Activated naive CD4-positive, alpha-beta T cell treated with anti-CD3 and anti-CD28 coated beads for 36 hours (primary cell): ENCODE data around the gene BOLL. TPM values are rescaled to one million over a fixed set of nuclear protein-coding genes. Genes with fewer than 3 reads are reported as not detected.
A peak's percentile ranks its signal among the peaks of the same experiment; 100 is the strongest.
"Not testable (repeated sequence)": the region's sequence is repeated elsewhere in the genome, so short reads cannot be mapped to it uniquely, and the experiment has no call there.

Experiments
- CTCF ChIA-PET: fragments of 350-600 bp; sonication (Branson Sonifier 250); formaldehyde crosslinking; loops from one replicate; lab custom pipeline; 2021; ENCODE audit warnings: antibody characterized with exemption; lab: Charles Lee
- DNase-seq: peaks from one replicate; pipeline ENCODE4 v3.0.0-alpha.2; 2020
- H3K27ac Mint-ChIP-seq: one replicate; pipeline ENCODE4 v1.8.0; 2021; ENCODE audit warnings: mild to moderate bottlenecking, mixed read lengths
- H3K27me3 Mint-ChIP-seq: one replicate; pipeline ENCODE4 v1.8.0; 2021; ENCODE audit warnings: low read depth, mixed read lengths
- H3K36me3 Mint-ChIP-seq: one replicate; pipeline ENCODE4 v1.8.0; 2021; ENCODE audit warnings: low read depth, mixed read lengths
- H3K4me1 Mint-ChIP-seq: one replicate; pipeline ENCODE4 v1.8.0; 2021; ENCODE audit warnings: low read depth, mixed read lengths
- H3K4me3 Mint-ChIP-seq: one replicate; pipeline ENCODE4 v1.8.0; 2021; ENCODE audit warnings: mild to moderate bottlenecking, moderate library complexity, mixed read lengths
- H3K9me3 Mint-ChIP-seq: one replicate; pipeline ENCODE4 v1.8.0; 2021; ENCODE audit warnings: mixed read lengths
- intact Hi-C: fragments of 100-400 bp; cut with micrococcal nuclease; formaldehyde crosslinking; loops from one replicate; pipeline ENCODE4 v1.15.1; 2023
- total RNA-seq, 2 experiments: library from RNA; stranded (reverse); gene quantifications; one replicate each; pipeline ENCODE4 v1.2.3, GENCODE V29; 2021

Gene BOLL, protein sequence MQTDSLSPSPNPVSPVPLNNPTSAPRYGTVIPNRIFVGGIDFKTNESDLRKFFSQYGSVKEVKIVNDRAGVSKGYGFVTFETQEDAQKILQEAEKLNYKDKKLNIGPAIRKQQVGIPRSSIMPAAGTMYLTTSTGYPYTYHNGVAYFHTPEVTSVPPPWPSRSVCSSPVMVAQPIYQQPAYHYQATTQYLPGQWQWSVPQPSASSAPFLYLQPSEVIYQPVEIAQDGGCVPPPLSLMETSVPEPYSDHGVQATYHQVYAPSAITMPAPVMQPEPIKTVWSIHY
- total RNA-seq, result under 1 TPM in 1 of 2 experiments, not detected in 1; 0.12 TPM

- CTCF ChIA-PET, result interaction anchor here (0.9 kb wide), 1 partner anchor 338 kb away, joined by 3 read pairs; no protein-coding TSS in a partner anchor
- no peak for DNase-seq
Measured at GRCh38 chr2:197784956-197785941, at the start of gene BOLL. Gene BOLL, minus strand, starts transcription at chr2:197785319. Its CDS starts 3,469 bp downstream, at chr2:197781850.

DNA sequence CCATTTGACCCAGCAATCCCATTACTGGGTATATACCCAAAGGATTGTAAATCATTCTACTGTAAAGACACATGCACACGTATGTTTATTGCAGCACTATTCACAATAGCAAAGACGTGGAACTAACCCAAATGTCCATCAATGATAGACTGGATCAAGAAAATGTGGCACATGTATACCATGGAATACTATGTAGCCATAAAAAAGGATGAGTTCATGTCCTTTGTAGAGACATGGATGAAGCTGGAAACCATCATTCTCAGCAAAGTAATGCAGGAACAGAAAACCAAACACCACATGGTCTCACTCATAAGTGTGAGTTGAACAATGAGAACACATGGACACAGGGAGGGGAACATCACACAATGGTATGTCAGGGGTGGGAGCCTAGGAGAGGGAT lies 49.7 kb upstream of the BOLL start:
- H3K36me3 Mint-ChIP-seq, CTCF ChIA-PET, H3K27me3 Mint-ChIP-seq, H3K27ac Mint-ChIP-seq, H3K4me3 Mint-ChIP-seq, DNase-seq, intact Hi-C loops: not testable (repeated sequence)
- peaks cover 29% of the 10 kb centered on the region for H3K9me3 Mint-ChIP-seq
- H3K4me1 Mint-ChIP-seq, result peaks cover 28% of the 10 kb centered on the region

More at GRCh38 chr2:197784956-197785941, at the start of gene BOLL:
- H3K27me3 Mint-ChIP-seq, result peaks cover 9% of the 10 kb centered on the region
- no peaks in the 10 kb centered on the region for H3K9me3 Mint-ChIP-seq
- H3K27ac Mint-ChIP-seq, result no peak within 1 kb of the TSS
- H3K4me1 Mint-ChIP-seq, result peaks cover 2% of the 10 kb centered on the region
- no peaks in the 10 kb centered on the region for H3K36me3 Mint-ChIP-seq
- intact Hi-C loops, result no loop called here
- H3K4me3 Mint-ChIP-seq, result peak within 1 kb of the TSS; percentile 67

GRCh38 chr2:197828464-197829135 lies 43.5 kb upstream of the BOLL start:
- Mint-ChIP-seq H3K27me3 (no peaks in the 10 kb centered on the region), H3K4me3 (no peak overlapping the region), H3K27ac (no peak overlapping the region), H3K9me3 (peaks cover 19% of the 10 kb centered on the region), H3K36me3 (peaks cover 2% of the 10 kb centered on the region), H3K4me1 (peaks cover 6% of the 10 kb centered on the region)
- DNase-seq, result no peak
- CTCF ChIA-PET, result interaction anchor here (1.1 kb wide), 2 partner anchors 9 to 16 kb away, joined by 3 to 4 read pairs; no protein-coding TSS in a partner anchor
- intact Hi-C loops, result no loop called here

DNA sequence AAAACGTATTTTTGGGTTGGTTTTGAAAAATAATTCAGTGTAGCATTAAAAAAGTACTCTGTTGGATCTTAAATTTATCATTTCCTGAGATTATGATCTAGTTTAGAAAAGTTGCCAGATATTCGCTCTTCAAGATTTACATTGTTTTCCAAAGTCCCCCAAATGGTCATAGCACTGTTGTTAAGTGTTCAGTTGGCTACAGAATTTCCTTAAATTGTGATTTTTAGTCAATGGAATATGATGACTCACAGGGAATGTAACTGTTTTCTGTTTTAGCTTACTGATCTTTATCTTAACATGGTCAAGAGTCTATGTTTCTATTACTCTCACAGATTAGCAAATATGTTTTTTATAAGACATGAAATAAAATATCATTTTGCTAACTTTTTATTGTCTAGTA lies 42.5 kb upstream of the BOLL start:
- Mint-ChIP-seq H3K27me3 (no peaks in the 10 kb centered on the region), H3K4me3 (no peak overlapping the region), H3K36me3 (peaks cover under 1% of the 10 kb centered on the region), H3K4me1 (peaks cover 10% of the 10 kb centered on the region), H3K27ac (no peak overlapping the region), H3K9me3 (peaks cover 16% of the 10 kb centered on the region)
- CTCF ChIA-PET, result no interaction called here
- no peak for DNase-seq
- intact Hi-C loops, result no loop called here

- CTCF ChIA-PET, result no interaction called here
- Mint-ChIP-seq H3K36me3 (peaks cover 2% of the 10 kb centered on the region), H3K9me3 (no peaks in the 10 kb centered on the region), H3K27ac (no peak overlapping the region), H3K27me3 (no peaks in the 10 kb centered on the region), H3K4me1 (peaks cover 46% of the 10 kb centered on the region), H3K4me3 (no peak overlapping the region)
- DNase-seq, result no peak
- intact Hi-C loops, result no loop called here
Measured at GRCh38 chr2:197822333-197822732, 37.2 kb upstream of the BOLL start.

- no peaks in the 10 kb centered on the region for H3K9me3 Mint-ChIP-seq
- H3K4me3 Mint-ChIP-seq, result no peak overlapping the region
- CTCF ChIA-PET, result interaction anchor here (0.6 kb wide), 1 partner anchor 18 kb away, joined by 5 read pairs; no protein-coding TSS in a partner anchor
- intact Hi-C loops, result no loop called here
- no peak for DNase-seq
- H3K36me3 Mint-ChIP-seq, result peaks cover 2% of the 10 kb centered on the region
- H3K27me3 Mint-ChIP-seq, result no peaks in the 10 kb centered on the region
- H3K4me1 Mint-ChIP-seq, result peaks cover 47% of the 10 kb centered on the region
- no peak overlapping the region for H3K27ac Mint-ChIP-seq
Measured at GRCh38 chr2:197821550-197822289, 36.6 kb upstream of the BOLL start.

DNA sequence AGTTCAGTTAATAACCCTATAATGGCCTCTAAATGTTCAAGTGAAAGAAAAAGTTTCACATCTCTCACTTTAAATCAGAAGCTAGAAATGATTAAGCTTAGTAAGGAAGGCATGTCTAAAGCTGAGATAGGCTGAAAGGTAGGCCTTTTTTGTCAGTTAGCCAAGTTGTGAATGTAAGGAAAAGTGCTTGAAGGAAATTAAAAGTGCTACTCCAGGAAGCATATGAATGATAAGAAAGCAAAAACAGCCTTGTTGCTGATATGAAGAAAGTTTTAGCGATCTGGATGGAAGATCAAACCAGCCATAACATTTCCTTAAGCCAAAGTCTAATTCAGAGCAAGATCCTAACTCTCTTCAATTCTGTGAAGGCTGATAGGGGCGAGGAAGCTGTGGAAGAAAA lies 29.4 kb upstream of the BOLL start:
- CTCF ChIA-PET, result interaction anchor here (0.6 to 2.4 kb wide), 7 partner anchors 24 to 312 kb away, joined by 3 to 11 read pairs (median 3); no protein-coding TSS in a partner anchor
- Mint-ChIP-seq H3K27ac (peak overlapping the region; percentile 38), H3K27me3 (no peaks in the 10 kb centered on the region), H3K4me1 (peaks cover 56% of the 10 kb centered on the region), H3K36me3 (peaks cover 2% of the 10 kb centered on the region), H3K9me3 (no peaks in the 10 kb centered on the region), H3K4me3 (peak overlapping the region; percentile 55)
- no peak for DNase-seq
- intact Hi-C loops, result loop anchor here (1.0 kb wide), 1 partner anchor 24 kb away; no protein-coding TSS in a partner anchor

DNA sequence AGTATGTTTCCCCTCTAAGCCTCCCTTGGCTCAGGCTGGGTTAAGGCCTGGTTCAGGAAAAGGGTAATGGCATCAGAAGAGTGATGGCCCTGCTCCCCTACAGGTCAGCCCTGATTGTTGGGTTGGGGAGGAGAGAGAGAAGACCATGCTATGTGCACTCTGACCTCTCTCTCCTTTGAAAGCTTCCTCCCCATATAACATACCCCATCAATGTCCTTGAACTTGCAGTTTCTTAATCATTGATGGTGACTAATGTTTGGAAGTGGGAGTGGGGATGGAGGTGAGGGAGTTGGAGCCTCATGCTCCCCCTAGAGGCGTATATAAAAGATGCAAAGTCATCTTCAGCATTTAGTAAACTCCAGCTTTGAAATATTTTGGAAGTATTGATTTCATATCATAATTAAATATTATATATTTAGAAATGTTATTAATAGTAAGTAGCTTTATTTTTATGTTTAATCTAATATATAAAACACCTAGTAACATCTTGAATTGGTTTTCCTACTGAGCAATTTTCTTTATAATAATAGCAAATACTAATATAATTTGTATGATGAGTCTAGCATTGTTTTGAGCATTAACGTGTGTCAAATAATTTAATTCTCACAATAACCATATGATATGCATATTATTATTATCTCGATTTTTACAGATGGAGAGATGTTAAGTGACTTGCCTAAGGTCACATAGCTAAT lies 28.1 kb upstream of the BOLL start:
- H3K9me3 Mint-ChIP-seq, result no peaks in the 10 kb centered on the region
- H3K4me1 Mint-ChIP-seq, result peaks cover 57% of the 10 kb centered on the region
- H3K27ac Mint-ChIP-seq, result no peak overlapping the region
- CTCF ChIA-PET, result interaction anchor here (0.6 to 3.9 kb wide), 21 partner anchors 8 to 561 kb away, joined by 3 to 19 read pairs (median 4); no protein-coding TSS in a partner anchor
- H3K4me3 Mint-ChIP-seq, result no peak overlapping the region
- no peaks in the 10 kb centered on the region for H3K27me3 Mint-ChIP-seq
- intact Hi-C loops, result loop anchor here (1.0 kb wide), 1 partner anchor 1646 kb away; no protein-coding TSS in a partner anchor
- no peak for DNase-seq
- H3K36me3 Mint-ChIP-seq, result no peaks in the 10 kb centered on the region

DNA sequence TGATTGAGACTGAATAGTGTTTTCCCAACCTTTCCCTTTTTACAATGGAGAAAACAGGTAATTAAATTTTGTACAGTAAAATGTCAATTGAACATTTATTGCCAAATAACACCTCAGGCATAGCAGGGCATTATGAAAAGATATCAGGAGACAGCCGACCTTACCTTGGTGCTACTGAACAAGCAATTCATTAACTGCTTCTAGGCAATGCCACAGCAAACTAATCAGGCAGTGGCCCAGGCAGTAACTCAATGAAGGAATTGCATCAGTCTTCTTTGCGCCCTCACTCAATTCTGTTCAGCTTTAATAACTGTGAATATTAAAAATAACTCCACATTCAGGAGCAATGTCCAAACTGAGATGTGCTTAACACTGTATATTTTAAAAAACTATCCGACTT lies 25.4 kb upstream of the BOLL start:
- DNase-seq, result no peak
- H3K27ac Mint-ChIP-seq, result no peak overlapping the region
- intact Hi-C loops, result no loop called here
- H3K9me3 Mint-ChIP-seq, result no peaks in the 10 kb centered on the region
- CTCF ChIA-PET, result interaction anchor here (2.6 to 3.9 kb wide), 2 partner anchors 28 to 486 kb away, joined by 9 to 19 read pairs; no protein-coding TSS in a partner anchor
- H3K4me3 Mint-ChIP-seq, result no peak overlapping the region
- peaks cover 69% of the 10 kb centered on the region for H3K4me1 Mint-ChIP-seq
- H3K27me3 Mint-ChIP-seq, result no peaks in the 10 kb centered on the region
- H3K36me3 Mint-ChIP-seq, result no peaks in the 10 kb centered on the region

DNA sequence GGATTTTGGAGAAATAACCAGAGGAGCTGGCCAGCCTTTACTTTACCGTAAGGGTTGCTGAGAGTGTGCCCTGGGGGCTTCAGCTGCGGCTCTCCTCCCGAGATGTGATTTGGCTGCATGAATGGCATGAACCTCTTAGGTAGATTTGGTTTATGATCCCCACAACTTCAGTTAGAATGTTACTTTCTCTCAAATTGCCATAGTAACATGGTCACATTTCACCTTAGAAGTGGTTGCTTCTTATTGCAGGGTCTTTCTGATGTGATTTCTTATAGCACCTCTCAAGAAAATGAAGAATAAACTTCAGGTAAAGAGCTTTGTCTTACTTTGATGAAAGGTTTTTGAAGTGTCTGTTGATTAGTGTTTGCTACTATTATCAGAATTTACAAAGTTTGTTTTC lies 24.9 kb upstream of the BOLL start:
- intact Hi-C loops, result no loop called here
- CTCF ChIA-PET, result interaction anchor here (0.7 to 3.2 kb wide), 5 partner anchors 8 to 486 kb away, joined by 3 to 10 read pairs (median 7); no protein-coding TSS in a partner anchor
- Mint-ChIP-seq H3K27ac (no peak overlapping the region), H3K4me1 (peaks cover 66% of the 10 kb centered on the region), H3K36me3 (no peaks in the 10 kb centered on the region), H3K4me3 (no peak overlapping the region), H3K9me3 (no peaks in the 10 kb centered on the region), H3K27me3 (no peaks in the 10 kb centered on the region)
- no peak for DNase-seq

GRCh38 chr2:197809064-197809463 lies 23.9 kb upstream of the BOLL start:
- CTCF ChIA-PET, result interaction anchor here (0.8 to 3.2 kb wide), 7 partner anchors 9 to 487 kb away, joined by 3 to 10 read pairs (median 4); no protein-coding TSS in a partner anchor
- Mint-ChIP-seq H3K27me3 (no peaks in the 10 kb centered on the region), H3K36me3 (no peaks in the 10 kb centered on the region), H3K27ac (peak overlapping the region; percentile 55), H3K4me1 (peaks cover 61% of the 10 kb centered on the region), H3K4me3 (peak overlapping the region; percentile 58), H3K9me3 (no peaks in the 10 kb centered on the region)
- intact Hi-C loops, result no loop called here
- DNase-seq, result no peak
